ENCODE measurements around the gene DPY19L3. TPM values are rescaled to one million over a fixed set of nuclear protein-coding genes. Genes with fewer than 3 reads are reported as not detected.

Gene DPY19L3
- total and polyA plus RNA-seq, 2 donors from 2014 or later, result 4.7 to 36.7 TPM

DNA sequence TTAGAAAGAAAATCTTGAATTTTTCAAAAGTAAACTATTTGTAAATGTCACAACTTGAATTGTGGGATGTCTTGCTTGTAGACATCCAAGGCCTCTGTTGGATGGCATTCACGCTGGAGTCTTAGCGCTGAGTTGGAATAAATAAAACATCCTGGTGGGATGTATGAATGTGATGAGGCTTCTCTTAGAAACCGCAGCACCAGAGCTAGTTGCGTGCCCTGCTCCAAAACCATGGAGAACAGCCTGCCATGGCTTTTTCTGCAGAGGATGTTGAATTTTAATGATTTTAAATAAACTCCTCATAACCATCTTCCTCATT, 70.4 kb downstream of the DPY19L3 start:
- Histone ChIP-seq H3K9ac (ENCODE audit: low read length in 3 of 3) (no peak overlapping the region), H3K27me3 (ENCODE audit: control insufficient read depth, insufficient read depth, low read length) (no peaks in the 10 kb centered on the region), H3K36me3 (ENCODE audit: control insufficient read depth in 2 of 3, insufficient read depth in 3 of 3, low read length in 3 of 3) (peaks cover 0 to 12% (median 0%) of the 10 kb centered on the region in 3 donors), H3K9me3 (ENCODE audit: control insufficient read depth in 2 of 3, insufficient read depth in 1 of 3, low read length in 3 of 3) (no peaks in the 10 kb centered on the region), H3K4me1 (ENCODE audit: control insufficient read depth in 2 of 3, insufficient read depth in 2 of 3, low read depth in 1 of 3, low read length in 3 of 3) (no peaks in the 10 kb centered on the region), H3K27ac (ENCODE audit: low read depth in 2 of 2, low read length in 2 of 2) (no peak overlapping the region), H3K4me3 (ENCODE audit: low read length in 3 of 3) (no peak overlapping the region)
- no peak for DNase-seq
- intact Hi-C loops (cut with DNase I), result no loop called here
- TF ChIP-seq, protein P1, sequence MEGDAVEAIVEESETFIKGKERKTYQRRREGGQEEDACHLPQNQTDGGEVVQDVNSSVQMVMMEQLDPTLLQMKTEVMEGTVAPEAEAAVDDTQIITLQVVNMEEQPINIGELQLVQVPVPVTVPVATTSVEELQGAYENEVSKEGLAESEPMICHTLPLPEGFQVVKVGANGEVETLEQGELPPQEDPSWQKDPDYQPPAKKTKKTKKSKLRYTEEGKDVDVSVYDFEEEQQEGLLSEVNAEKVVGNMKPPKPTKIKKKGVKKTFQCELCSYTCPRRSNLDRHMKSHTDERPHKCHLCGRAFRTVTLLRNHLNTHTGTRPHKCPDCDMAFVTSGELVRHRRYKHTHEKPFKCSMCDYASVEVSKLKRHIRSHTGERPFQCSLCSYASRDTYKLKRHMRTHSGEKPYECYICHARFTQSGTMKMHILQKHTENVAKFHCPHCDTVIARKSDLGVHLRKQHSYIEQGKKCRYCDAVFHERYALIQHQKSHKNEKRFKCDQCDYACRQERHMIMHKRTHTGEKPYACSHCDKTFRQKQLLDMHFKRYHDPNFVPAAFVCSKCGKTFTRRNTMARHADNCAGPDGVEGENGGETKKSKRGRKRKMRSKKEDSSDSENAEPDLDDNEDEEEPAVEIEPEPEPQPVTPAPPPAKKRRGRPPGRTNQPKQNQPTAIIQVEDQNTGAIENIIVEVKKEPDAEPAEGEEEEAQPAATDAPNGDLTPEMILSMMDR (IDR thresholded peaks at IDR 0.05; ENCODE audit: borderline replicate concordance, extremely low read depth, insufficient read depth), result no peak
- FAIRE-seq, result no peak

DNA sequence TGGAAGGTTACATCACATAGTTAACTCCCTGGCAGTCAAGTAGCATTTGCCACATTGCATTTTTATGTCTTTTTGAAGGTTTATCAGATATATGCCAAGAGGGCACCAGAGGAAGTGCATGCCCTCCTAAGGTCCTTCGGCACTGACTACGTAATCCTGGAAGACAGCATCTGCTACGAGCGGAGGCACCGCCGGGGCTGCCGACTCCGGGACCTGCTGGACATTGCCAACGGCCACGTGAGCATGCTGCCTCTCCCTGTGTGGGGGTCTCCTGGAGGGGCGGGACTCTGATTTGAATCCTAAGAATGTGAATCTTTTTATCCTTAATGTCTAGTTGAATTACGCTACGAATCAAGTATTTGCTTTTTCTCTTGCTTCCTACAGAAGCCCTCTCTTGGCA, 74.8 kb downstream of the DPY19L3 start:
- H3K9me3 ChIP-seq (ENCODE audit: control insufficient read depth in 2 of 3, insufficient read depth in 1 of 3, low read length in 3 of 3), result no peaks in the 10 kb centered on the region
- TF ChIP-seq, protein P1 (IDR thresholded peaks at IDR 0.05; ENCODE audit: borderline replicate concordance, extremely low read depth, insufficient read depth), result no peak
- H3K4me3 ChIP-seq (ENCODE audit: low read length in 3 of 3), result no peak overlapping the region
- H3K27ac ChIP-seq (ENCODE audit: low read depth in 2 of 2, low read length in 2 of 2), result no peak overlapping the region
- intact Hi-C loops (cut with DNase I), result no loop called here
- FAIRE-seq, result no peak
- H3K4me1 ChIP-seq (ENCODE audit: control insufficient read depth in 2 of 3, insufficient read depth in 2 of 3, low read depth in 1 of 3, low read length in 3 of 3), result no peaks in the 10 kb centered on the region
- H3K36me3 ChIP-seq (ENCODE audit: control insufficient read depth in 2 of 3, insufficient read depth in 3 of 3, low read length in 3 of 3), result peaks cover 6 to 18% (median 7%) of the 10 kb centered on the region in 3 donors
- no peak overlapping the region for H3K9ac ChIP-seq (ENCODE audit: low read length in 3 of 3)
- DNase-seq, result no peak
- no peaks in the 10 kb centered on the region for H3K27me3 ChIP-seq (ENCODE audit: control insufficient read depth, insufficient read depth, low read length)

DNA sequence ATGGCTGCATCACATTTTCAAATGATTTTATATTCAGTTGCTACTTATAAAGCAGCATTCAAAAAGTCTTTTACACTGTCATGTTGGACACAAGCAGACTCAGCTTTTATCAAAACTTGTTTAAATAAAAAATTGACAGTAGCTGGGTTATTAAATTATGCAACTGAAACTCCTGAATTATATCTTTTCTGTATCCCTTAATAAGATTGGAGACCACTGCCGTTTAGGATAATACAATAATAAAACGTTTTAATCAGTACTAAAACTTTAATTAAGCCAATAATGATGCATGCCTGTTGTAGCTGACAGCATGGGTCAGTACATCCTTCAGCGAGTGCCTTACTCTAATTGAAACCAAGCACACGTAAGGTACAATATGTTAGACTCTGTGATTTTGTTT, 78.0 kb downstream of the DPY19L3 start:
- TF ChIP-seq, protein P1 (IDR thresholded peaks at IDR 0.05; ENCODE audit: borderline replicate concordance, extremely low read depth, insufficient read depth), result no peak
- Histone ChIP-seq H3K27me3 (ENCODE audit: control insufficient read depth, insufficient read depth, low read length) (no peaks in the 10 kb centered on the region), H3K27ac (ENCODE audit: low read depth in 2 of 2, low read length in 2 of 2) (no peak overlapping the region), H3K4me3 (ENCODE audit: low read length in 3 of 3) (no peak overlapping the region), H3K9me3 (ENCODE audit: control insufficient read depth in 2 of 3, insufficient read depth in 1 of 3, low read length in 3 of 3) (no peaks in the 10 kb centered on the region), H3K36me3 (ENCODE audit: control insufficient read depth in 2 of 3, insufficient read depth in 3 of 3, low read length in 3 of 3) (peaks cover 6 to 9% (median 8%) of the 10 kb centered on the region in 3 donors), H3K9ac (ENCODE audit: low read length in 3 of 3) (no peak overlapping the region), H3K4me1 (ENCODE audit: control insufficient read depth in 2 of 3, insufficient read depth in 2 of 3, low read depth in 1 of 3, low read length in 3 of 3) (no peaks in the 10 kb centered on the region)
- intact Hi-C loops (cut with DNase I), result no loop called here
- FAIRE-seq (no peak), DNase-seq (no peak)

DNA sequence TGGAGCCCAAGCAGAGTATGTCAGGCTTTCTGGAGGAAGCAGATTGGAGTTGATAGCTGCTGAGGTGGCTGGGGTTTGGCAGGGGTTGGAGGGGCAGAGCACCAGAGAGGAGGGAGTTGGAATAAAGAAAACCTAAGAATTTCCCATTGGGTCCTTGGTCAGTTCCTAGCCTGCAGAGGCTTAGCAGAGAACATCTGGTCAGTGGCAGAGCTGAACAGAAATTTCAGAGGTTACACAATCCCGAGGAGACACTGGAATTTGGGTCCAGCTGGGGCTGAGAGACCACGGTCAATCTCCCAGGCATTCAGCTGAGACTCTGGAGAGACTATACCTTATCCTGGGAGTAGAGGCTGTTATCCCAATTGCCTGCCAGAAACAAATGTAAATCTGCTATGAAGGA, 84.4 kb downstream of the DPY19L3 start:
- Histone ChIP-seq H3K27me3 (ENCODE audit: control insufficient read depth, insufficient read depth, low read length) (no peaks in the 10 kb centered on the region), H3K9me3 (ENCODE audit: control insufficient read depth in 2 of 3, insufficient read depth in 1 of 3, low read length in 3 of 3) (no peaks in the 10 kb centered on the region), H3K4me3 (ENCODE audit: low read length in 3 of 3) (no peak overlapping the region), H3K4me1 (ENCODE audit: control insufficient read depth in 2 of 3, insufficient read depth in 2 of 3, low read depth in 1 of 3, low read length in 3 of 3) (no peaks in the 10 kb centered on the region), H3K27ac (ENCODE audit: low read depth in 2 of 2, low read length in 2 of 2) (no peak overlapping the region), H3K9ac (ENCODE audit: low read length in 3 of 3) (no peak overlapping the region), H3K36me3 (ENCODE audit: control insufficient read depth in 2 of 3, insufficient read depth in 3 of 3, low read length in 3 of 3) (peaks cover 0 to 3% (median 2%) of the 10 kb centered on the region in 3 donors)
- TF ChIP-seq, protein P1 (IDR thresholded peaks at IDR 0.05; ENCODE audit: borderline replicate concordance, extremely low read depth, insufficient read depth), result no peak
- intact Hi-C loops (cut with DNase I), result no loop called here
- DNase-seq (no peak), FAIRE-seq (no peak)
